ENCODE measurements around the gene RCC2. TPM values are rescaled to one million over a fixed set of nuclear protein-coding genes. Genes with fewer than 3 reads are reported as not detected.

Gene RCC2
- total and polyA plus RNA-seq, 4 experiments from 2014 or later: 6.7 to 41.2 (median 28.4) TPM

GRCh38 chr1:17371896-17372295, 67.6 kb downstream of the RCC2 start, which contains the start of gene PADI6:
Gene PADI6 (plus strand): TSS chr1:17372196. CDS start chr1:17372246, 50 bp downstream.
- POLR2A ChIA-PET (ENCODE audit: partially characterized antibody): no interaction called here
- peaks cover 0 to 2% (median 0%) of the 10 kb centered on the region in 8 donors for H3K9me3 Mint-ChIP-seq

GRCh38 chr1:17370618-17371017, 68.9 kb downstream of the RCC2 start:
- H3K4me3 ChIP-seq (ENCODE audit: low read length in 2 of 2): no peak overlapping the region

More at GRCh38 chr1:17371896-17372295, 67.6 kb downstream of the RCC2 start, which contains the start of gene PADI6:
- H3K4me1 ChIP-seq (ENCODE audit: insufficient read depth, low read length): no peaks in the 10 kb centered on the region
- Mint-ChIP-seq H3K27ac (no peak within 1 kb of the TSS), H3K27me3 (peaks cover 3 to 7% of the 10 kb centered on the region in 2 donors), H3K36me3 (no peaks in the 10 kb centered on the region), H3K4me3 (no peak within 1 kb of the TSS), H3K4me1 (no peaks in the 10 kb centered on the region)
- H3K36me3 ChIP-seq (ENCODE audit: insufficient read depth, low read length): no peaks in the 10 kb centered on the region
- H3K27ac ChIP-seq (ENCODE audit: low read depth, low read length): no peak within 1 kb of the TSS
- H3K4me3 ChIP-seq (ENCODE audit: low read length in 2 of 2): no peak within 1 kb of the TSS
- no peak for DNase-seq
- CTCF ChIA-PET (ENCODE audit: partially characterized antibody): no interaction called here
- peaks cover 6% of the 10 kb centered on the region for H3K27me3 ChIP-seq (ENCODE audit: insufficient read depth, low read length)
- intact Hi-C loops (cut with micrococcal nuclease): no loop called here
- H3K9me3 ChIP-seq (ENCODE audit: control insufficient read depth in 1 of 2, low read length in 2 of 2): no peaks in the 10 kb centered on the region

GRCh38 chr1:17369466-17369865, 70.0 kb downstream of the RCC2 start:
- no peaks in the 10 kb centered on the region for H3K36me3 ChIP-seq (ENCODE audit: insufficient read depth, low read length)
- no peaks in the 10 kb centered on the region for H3K9me3 ChIP-seq (ENCODE audit: control insufficient read depth in 1 of 2, low read length in 2 of 2)
- H3K4me1 Mint-ChIP-seq: no peaks in the 10 kb centered on the region
- no peaks in the 10 kb centered on the region for H3K36me3 Mint-ChIP-seq
- intact Hi-C loops (cut with micrococcal nuclease): no loop called here
- H3K4me3 ChIP-seq (ENCODE audit: low read length in 2 of 2): no peak overlapping the region
- no peaks in the 10 kb centered on the region for H3K4me1 ChIP-seq (ENCODE audit: insufficient read depth, low read length)
- no peak overlapping the region for H3K4me3 Mint-ChIP-seq
- H3K9me3 Mint-ChIP-seq: peaks cover 0 to 2% (median 0%) of the 10 kb centered on the region in 8 donors
- peaks cover 3 to 9% of the 10 kb centered on the region in 2 donors for H3K27me3 Mint-ChIP-seq
- CTCF ChIA-PET (ENCODE audit: partially characterized antibody): no interaction called here
- no peak for DNase-seq
- no peak overlapping the region for H3K27ac Mint-ChIP-seq
- POLR2A ChIA-PET (ENCODE audit: partially characterized antibody): no interaction called here
- H3K27me3 ChIP-seq (ENCODE audit: insufficient read depth, low read length): peaks cover 6% of the 10 kb centered on the region
- H3K27ac ChIP-seq (ENCODE audit: low read depth, low read length): no peak overlapping the region

More at GRCh38 chr1:17370618-17371017, 68.9 kb downstream of the RCC2 start:
- Mint-ChIP-seq H3K27ac (no peak overlapping the region), H3K4me3 (no peak overlapping the region), H3K27me3 (peaks cover 5 to 6% of the 10 kb centered on the region in 2 donors), H3K4me1 (no peaks in the 10 kb centered on the region), H3K9me3 (no peaks in the 10 kb centered on the region), H3K36me3 (no peaks in the 10 kb centered on the region)
- peaks cover 6% of the 10 kb centered on the region for H3K27me3 ChIP-seq (ENCODE audit: insufficient read depth, low read length)
- H3K9me3 ChIP-seq (ENCODE audit: control insufficient read depth in 1 of 2, low read length in 2 of 2): no peaks in the 10 kb centered on the region
- no peak for DNase-seq
- intact Hi-C loops (cut with micrococcal nuclease): no loop called here
- no peaks in the 10 kb centered on the region for H3K4me1 ChIP-seq (ENCODE audit: insufficient read depth, low read length)
- ChIA-PET CTCF (ENCODE audit: partially characterized antibody) (no interaction called here), POLR2A (ENCODE audit: partially characterized antibody) (no interaction called here)
- no peaks in the 10 kb centered on the region for H3K36me3 ChIP-seq (ENCODE audit: insufficient read depth, low read length)
- no peak overlapping the region for H3K27ac ChIP-seq (ENCODE audit: low read depth, low read length)

GRCh38 chr1:17365293-17365692, 74.2 kb downstream of the RCC2 start:
- intact Hi-C loops (cut with micrococcal nuclease): no loop called here
- Mint-ChIP-seq H3K4me3 (no peak overlapping the region), H3K27ac (no peak overlapping the region), H3K4me1 (no peaks in the 10 kb centered on the region), H3K27me3 (peaks cover 9 to 15% of the 10 kb centered on the region in 2 donors), H3K36me3 (no peaks in the 10 kb centered on the region), H3K9me3 (peaks cover 0 to 2% (median 0%) of the 10 kb centered on the region in 8 donors)
- Histone ChIP-seq H3K4me1 (ENCODE audit: insufficient read depth, low read length) (no peaks in the 10 kb centered on the region), H3K27ac (ENCODE audit: low read depth, low read length) (no peak overlapping the region), H3K36me3 (ENCODE audit: insufficient read depth, low read length) (no peaks in the 10 kb centered on the region), H3K27me3 (ENCODE audit: insufficient read depth, low read length) (peaks cover 2% of the 10 kb centered on the region), H3K4me3 (ENCODE audit: low read length in 2 of 2) (no peak overlapping the region), H3K9me3 (ENCODE audit: control insufficient read depth in 1 of 2, low read length in 2 of 2) (no peaks in the 10 kb centered on the region)
- ChIA-PET CTCF (ENCODE audit: partially characterized antibody) (no interaction called here), POLR2A (ENCODE audit: partially characterized antibody) (no interaction called here)
- DNase-seq: no peak

GRCh38 chr1:17363771-17364170, 75.7 kb downstream of the RCC2 start:
- Mint-ChIP-seq H3K36me3 (no peaks in the 10 kb centered on the region), H3K4me1 (no peaks in the 10 kb centered on the region), H3K9me3 (peaks cover 0 to 2% (median 0%) of the 10 kb centered on the region in 8 donors), H3K27me3 (peaks cover 8 to 15% of the 10 kb centered on the region in 2 donors), H3K27ac (no peak overlapping the region), H3K4me3 (no peak overlapping the region)
- no peaks in the 10 kb centered on the region for H3K36me3 ChIP-seq (ENCODE audit: insufficient read depth, low read length)
- no peaks in the 10 kb centered on the region for H3K27me3 ChIP-seq (ENCODE audit: insufficient read depth, low read length)
- H3K27ac ChIP-seq (ENCODE audit: low read depth, low read length): no peak overlapping the region
- H3K4me3 ChIP-seq (ENCODE audit: low read length in 2 of 2): no peak overlapping the region
- CTCF ChIA-PET (ENCODE audit: partially characterized antibody): no interaction called here
- intact Hi-C loops (cut with micrococcal nuclease): no loop called here
- POLR2A ChIA-PET (ENCODE audit: partially characterized antibody): no interaction called here
- no peak for DNase-seq
- no peaks in the 10 kb centered on the region for H3K4me1 ChIP-seq (ENCODE audit: insufficient read depth, low read length)
- H3K9me3 ChIP-seq (ENCODE audit: control insufficient read depth in 1 of 2, low read length in 2 of 2): no peaks in the 10 kb centered on the region

GRCh38 chr1:17363351-17363750, 76.1 kb downstream of the RCC2 start:
- no peaks in the 10 kb centered on the region for H3K9me3 ChIP-seq (ENCODE audit: control insufficient read depth in 1 of 2, low read length in 2 of 2)

GRCh38 chr1:17361687-17362086, 77.8 kb downstream of the RCC2 start:
- intact Hi-C loops (cut with micrococcal nuclease): no loop called here
- ChIA-PET POLR2A (ENCODE audit: partially characterized antibody) (no interaction called here), CTCF (ENCODE audit: partially characterized antibody) (no interaction called here)
- H3K4me3 ChIP-seq (ENCODE audit: low read length in 2 of 2): no peak overlapping the region
- H3K9me3 ChIP-seq (ENCODE audit: control insufficient read depth in 1 of 2, low read length in 2 of 2): no peaks in the 10 kb centered on the region
- Mint-ChIP-seq H3K27ac (no peak overlapping the region), H3K4me1 (no peaks in the 10 kb centered on the region), H3K9me3 (peaks cover 0 to 2% (median 0%) of the 10 kb centered on the region in 8 donors), H3K4me3 (no peak overlapping the region), H3K36me3 (no peaks in the 10 kb centered on the region), H3K27me3 (peaks cover 5 to 12% of the 10 kb centered on the region in 2 donors)
- no peaks in the 10 kb centered on the region for H3K36me3 ChIP-seq (ENCODE audit: insufficient read depth, low read length)
- H3K4me1 ChIP-seq (ENCODE audit: insufficient read depth, low read length): no peaks in the 10 kb centered on the region
- H3K27ac ChIP-seq (ENCODE audit: low read depth, low read length): no peak overlapping the region
- H3K27me3 ChIP-seq (ENCODE audit: insufficient read depth, low read length): no peaks in the 10 kb centered on the region
- no peak for DNase-seq

More at GRCh38 chr1:17363351-17363750, 76.1 kb downstream of the RCC2 start:
- peaks cover 0 to 2% (median 0%) of the 10 kb centered on the region in 8 donors for H3K9me3 Mint-ChIP-seq
- Histone ChIP-seq H3K27me3 (ENCODE audit: insufficient read depth, low read length) (no peaks in the 10 kb centered on the region), H3K36me3 (ENCODE audit: insufficient read depth, low read length) (no peaks in the 10 kb centered on the region), H3K4me3 (ENCODE audit: low read length in 2 of 2) (no peak overlapping the region), H3K4me1 (ENCODE audit: insufficient read depth, low read length) (no peaks in the 10 kb centered on the region), H3K27ac (ENCODE audit: low read depth, low read length) (no peak overlapping the region)
- H3K36me3 Mint-ChIP-seq: no peaks in the 10 kb centered on the region
- CTCF ChIA-PET (ENCODE audit: partially characterized antibody): no interaction called here
- no peaks in the 10 kb centered on the region for H3K4me1 Mint-ChIP-seq
- no peak overlapping the region for H3K27ac Mint-ChIP-seq
- DNase-seq: no peak
- POLR2A ChIA-PET (ENCODE audit: partially characterized antibody): no interaction called here
- H3K27me3 Mint-ChIP-seq: peaks cover 5 to 15% of the 10 kb centered on the region in 2 donors
- intact Hi-C loops (cut with micrococcal nuclease): no loop called here
- H3K4me3 Mint-ChIP-seq: no peak overlapping the region

All from CD4-positive, alpha-beta memory T cell (primary cell).